ENCODE results near the gene ALDH3B2. TPM values are rescaled to one million over a fixed set of nuclear protein-coding genes. Genes with fewer than 3 reads are reported as not detected.
"Not testable (repeated sequence)": the region's sequence is repeated elsewhere in the genome, so short reads cannot be mapped to it uniquely, and the experiment has no call there.

Gene ALDH3B2
- total RNA-seq, 1 donor from 2014 or later: not detected

DNA sequence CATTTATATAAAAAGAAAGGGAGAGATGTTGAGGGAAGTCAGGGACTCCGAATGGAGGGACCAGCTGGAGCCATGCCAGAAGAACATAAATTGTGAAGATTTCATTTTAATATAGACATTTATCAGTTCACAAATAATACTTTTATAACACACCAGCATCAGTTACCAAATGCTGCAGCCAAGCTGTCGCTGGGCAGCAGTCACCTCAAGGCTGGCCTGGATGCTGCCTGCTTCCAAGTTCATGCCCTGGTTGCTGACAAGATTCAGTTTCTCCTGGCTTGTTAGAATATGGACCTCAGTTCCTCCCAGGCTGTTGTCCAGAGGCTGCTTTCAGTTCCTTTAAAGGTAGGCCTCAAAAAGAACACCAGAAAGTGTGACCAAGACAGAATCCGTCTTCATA is 30.8 kb upstream of the ALDH3B2 start:
- no peaks in the 10 kb centered on the region for H3K9me3 Mint-ChIP-seq
- no peak overlapping the region for H3K4me3 Mint-ChIP-seq
- H3K27ac Mint-ChIP-seq: no peak overlapping the region
- CTCF ChIA-PET: no interaction called here
- TF ChIP-seq, protein P1, sequence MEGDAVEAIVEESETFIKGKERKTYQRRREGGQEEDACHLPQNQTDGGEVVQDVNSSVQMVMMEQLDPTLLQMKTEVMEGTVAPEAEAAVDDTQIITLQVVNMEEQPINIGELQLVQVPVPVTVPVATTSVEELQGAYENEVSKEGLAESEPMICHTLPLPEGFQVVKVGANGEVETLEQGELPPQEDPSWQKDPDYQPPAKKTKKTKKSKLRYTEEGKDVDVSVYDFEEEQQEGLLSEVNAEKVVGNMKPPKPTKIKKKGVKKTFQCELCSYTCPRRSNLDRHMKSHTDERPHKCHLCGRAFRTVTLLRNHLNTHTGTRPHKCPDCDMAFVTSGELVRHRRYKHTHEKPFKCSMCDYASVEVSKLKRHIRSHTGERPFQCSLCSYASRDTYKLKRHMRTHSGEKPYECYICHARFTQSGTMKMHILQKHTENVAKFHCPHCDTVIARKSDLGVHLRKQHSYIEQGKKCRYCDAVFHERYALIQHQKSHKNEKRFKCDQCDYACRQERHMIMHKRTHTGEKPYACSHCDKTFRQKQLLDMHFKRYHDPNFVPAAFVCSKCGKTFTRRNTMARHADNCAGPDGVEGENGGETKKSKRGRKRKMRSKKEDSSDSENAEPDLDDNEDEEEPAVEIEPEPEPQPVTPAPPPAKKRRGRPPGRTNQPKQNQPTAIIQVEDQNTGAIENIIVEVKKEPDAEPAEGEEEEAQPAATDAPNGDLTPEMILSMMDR (IDR thresholded peaks at IDR 0.05): no peak
- intact Hi-C loops (cut with micrococcal nuclease): loop anchor here (5.0 kb wide), 1 partner anchor 38 kb away; no protein-coding TSS in a partner anchor
- H3K36me3 Mint-ChIP-seq (ENCODE audit: low read depth): no peaks in the 10 kb centered on the region
- DNase-seq (no peak), ATAC-seq (ENCODE audit: low read depth) (no peak)
- no peaks in the 10 kb centered on the region for H3K4me1 Mint-ChIP-seq
- peaks cover 19% of the 10 kb centered on the region for H3K27me3 Mint-ChIP-seq
- POLR2A ChIA-PET: no interaction called here

DNA sequence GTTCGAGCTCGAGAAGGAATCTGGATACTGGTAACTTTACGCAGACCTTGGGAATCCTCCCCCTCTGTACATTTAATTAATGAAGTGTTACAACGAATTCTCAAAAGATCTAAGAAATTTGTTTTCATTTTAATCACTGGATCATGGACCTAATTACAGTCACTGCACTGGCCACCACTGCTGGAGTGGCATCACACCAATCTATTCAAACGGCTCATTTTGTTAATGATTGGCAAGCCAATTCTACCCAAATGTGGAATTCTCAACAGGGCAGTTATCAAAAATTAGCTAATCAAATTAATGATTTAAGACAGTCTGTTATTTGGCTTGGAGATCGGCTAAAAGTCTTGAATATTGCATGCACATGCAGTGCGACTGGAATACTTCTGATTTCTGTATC is 30.1 kb upstream of the ALDH3B2 start:
- Mint-ChIP-seq H3K4me1 (no peaks in the 10 kb centered on the region), H3K9me3 (peaks cover 2% of the 10 kb centered on the region), H3K36me3 (ENCODE audit: low read depth) (no peaks in the 10 kb centered on the region), H3K27me3 (peaks cover 15% of the 10 kb centered on the region), H3K4me3 (no peak overlapping the region), H3K27ac (no peak overlapping the region)
- ATAC-seq (ENCODE audit: low read depth) (no peak), DNase-seq (no peak)
- TF ChIP-seq, protein P1 (IDR thresholded peaks at IDR 0.05): no peak
- ChIA-PET CTCF (no interaction called here), POLR2A (no interaction called here)
- intact Hi-C loops (cut with micrococcal nuclease): no loop called here

DNA sequence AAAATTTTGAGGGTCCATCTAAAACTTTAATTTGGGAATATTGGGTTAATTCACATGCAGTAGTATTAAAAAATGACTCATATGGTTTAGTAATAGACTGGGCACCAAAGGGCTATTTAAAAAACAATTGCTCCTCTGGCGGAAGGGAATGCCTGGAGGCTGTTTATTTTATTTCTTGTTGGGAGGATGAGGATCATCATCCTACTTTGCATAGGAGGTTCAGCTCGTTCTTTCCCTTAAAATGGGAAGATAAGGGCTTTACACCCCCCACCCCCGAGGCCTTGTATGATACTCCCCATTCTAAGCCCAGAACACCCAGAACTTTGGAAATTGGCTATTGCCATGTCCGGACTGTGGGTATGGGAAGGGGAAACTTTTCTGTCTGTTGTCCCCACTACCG is 29.3 kb upstream of the ALDH3B2 start:
- H3K4me3 Mint-ChIP-seq; CTCF ChIA-PET; H3K9me3 Mint-ChIP-seq; H3K4me1 Mint-ChIP-seq; DNase-seq; H3K36me3 Mint-ChIP-seq (ENCODE audit: low read depth); POLR2A ChIA-PET; intact Hi-C loops (cut with micrococcal nuclease); ATAC-seq (ENCODE audit: low read depth); H3K27ac Mint-ChIP-seq: not testable (repeated sequence)
- H3K27me3 Mint-ChIP-seq: peaks cover 20% of the 10 kb centered on the region

DNA sequence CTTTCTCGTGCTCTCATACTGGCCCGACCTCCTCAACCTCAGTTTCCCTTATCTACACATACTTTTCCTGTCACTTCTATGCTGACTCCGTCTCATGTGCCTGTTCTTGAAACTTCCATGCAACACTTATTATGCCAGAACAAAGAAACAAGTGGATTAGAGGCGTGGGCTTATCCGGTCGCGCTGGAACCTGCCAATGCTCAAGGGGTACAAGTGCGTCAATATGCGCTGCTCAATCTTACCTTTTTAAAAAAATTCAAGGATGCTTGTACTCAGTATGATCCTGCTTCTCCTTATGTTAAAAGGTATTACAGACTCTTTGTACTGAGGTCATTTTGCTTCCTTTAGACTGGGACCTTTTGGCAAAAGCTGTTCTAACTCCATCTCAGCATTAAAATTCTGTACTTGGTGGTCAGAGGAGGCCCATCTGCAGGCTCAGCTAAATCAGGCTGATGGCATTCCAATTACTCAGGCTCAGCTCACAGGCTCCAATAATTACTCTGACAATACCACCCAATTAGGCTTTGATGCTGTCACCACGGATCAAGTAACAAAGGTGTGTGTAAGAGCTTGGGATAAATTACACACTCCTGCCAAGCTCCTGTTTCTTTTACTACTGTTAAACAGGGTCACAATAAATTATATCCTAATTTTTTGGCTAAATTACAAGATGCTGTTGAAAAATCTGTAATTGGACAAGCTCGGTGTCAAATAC is 26.3 kb upstream of the ALDH3B2 start:
- no peaks in the 10 kb centered on the region for H3K4me1 Mint-ChIP-seq
- ChIA-PET CTCF (no interaction called here), POLR2A (no interaction called here)
- ATAC-seq (ENCODE audit: low read depth) (no peak), DNase-seq (no peak)
- TF ChIP-seq, protein P1 (IDR thresholded peaks at IDR 0.05): no peak
- peaks cover 12% of the 10 kb centered on the region for H3K9me3 Mint-ChIP-seq
- intact Hi-C loops (cut with micrococcal nuclease): no loop called here
- H3K27me3 Mint-ChIP-seq: peaks cover 22% of the 10 kb centered on the region
- H3K4me3 Mint-ChIP-seq: no peak overlapping the region
- no peaks in the 10 kb centered on the region for H3K36me3 Mint-ChIP-seq (ENCODE audit: low read depth)
- no peak overlapping the region for H3K27ac Mint-ChIP-seq

DNA sequence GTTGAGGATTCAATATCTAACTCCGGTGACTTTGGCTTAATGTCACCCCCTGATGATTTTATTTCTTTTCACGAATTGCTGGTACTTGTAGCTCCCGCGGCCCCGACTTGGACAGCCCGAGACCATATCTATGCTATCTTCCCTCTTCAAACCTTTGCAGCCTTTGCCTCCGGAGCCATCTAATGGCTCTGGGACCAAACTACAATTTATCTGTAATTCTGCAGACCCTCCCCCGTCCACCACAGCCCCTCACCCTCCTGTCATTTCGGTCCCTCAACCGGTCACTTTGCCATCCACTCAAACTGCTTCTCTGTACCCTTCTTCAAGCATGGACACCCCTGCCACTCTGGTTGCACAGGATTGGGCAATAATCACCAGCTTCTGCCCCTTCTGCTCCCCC is 25.7 kb upstream of the ALDH3B2 start:
- Mint-ChIP-seq H3K4me3 (no peak overlapping the region), H3K27me3 (peaks cover 24% of the 10 kb centered on the region), H3K4me1 (no peaks in the 10 kb centered on the region), H3K9me3 (peaks cover 12% of the 10 kb centered on the region), H3K27ac (no peak overlapping the region), H3K36me3 (ENCODE audit: low read depth) (no peaks in the 10 kb centered on the region)
- intact Hi-C loops (cut with micrococcal nuclease): no loop called here
- DNase-seq (no peak), ATAC-seq (ENCODE audit: low read depth) (no peak)
- TF ChIP-seq, protein P1 (IDR thresholded peaks at IDR 0.05): no peak
- CTCF ChIA-PET: no interaction called here
- POLR2A ChIA-PET: no interaction called here

DNA sequence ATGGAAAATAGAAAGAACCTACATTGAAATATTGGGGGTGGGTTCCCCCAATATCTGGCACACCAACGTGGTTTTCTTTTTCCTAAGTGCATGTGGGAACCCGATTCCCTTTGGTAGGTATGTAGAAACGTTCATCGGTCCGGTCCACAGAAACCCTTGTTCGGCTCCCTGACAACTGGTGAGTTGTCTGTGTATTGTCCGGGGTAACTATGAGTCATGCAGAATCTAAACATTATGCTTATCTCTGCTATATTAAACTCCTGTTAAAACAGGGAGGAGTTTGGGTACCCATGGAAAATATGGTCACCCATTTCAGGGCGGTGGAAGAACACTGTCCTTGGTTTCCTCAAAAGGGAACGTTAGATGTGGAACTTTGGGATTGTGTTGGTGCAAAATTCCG is 25.1 kb upstream of the ALDH3B2 start:
- no peak for DNase-seq
- peaks cover 12% of the 10 kb centered on the region for H3K9me3 Mint-ChIP-seq
- H3K4me1 Mint-ChIP-seq: no peaks in the 10 kb centered on the region
- no peaks in the 10 kb centered on the region for H3K36me3 Mint-ChIP-seq (ENCODE audit: low read depth)
- H3K27me3 Mint-ChIP-seq: peaks cover 25% of the 10 kb centered on the region
- POLR2A ChIA-PET: no interaction called here
- intact Hi-C loops (cut with micrococcal nuclease): no loop called here
- H3K4me3 Mint-ChIP-seq: no peak overlapping the region
- ATAC-seq (ENCODE audit: low read depth): no peak
- H3K27ac Mint-ChIP-seq: no peak overlapping the region
- TF ChIP-seq, protein P1 (IDR thresholded peaks at IDR 0.05): no peak
- CTCF ChIA-PET: no interaction called here

Data from activated B cell treated with CpG ODN at 0.5 μM for 24 hours (primary cell).